Activated CD8-positive, alpha-beta T cell treated with anti-CD3 and anti-CD28 coated beads, Interleukin-2, amount 10 ng/mL, durations not matched to agents 7 days and 5 days (primary cell): ENCODE data around the gene CERS6. TPM values are rescaled to one million over a fixed set of nuclear protein-coding genes. Genes with fewer than 3 reads are reported as not detected.

Experiments used
- ATAC-seq: fragments of 150-1000 bp; cut with Tn5 transposase; one replicate; pipeline ENCODE4 v1.10.0; 2021; ENCODE audit warnings: moderate library complexity
- CTCF ChIA-PET: fragments of 350-600 bp; sonication (Branson Sonifier 250); formaldehyde crosslinking; loops from one replicate; lab custom pipeline; 2021; ENCODE audit warnings: antibody characterized with exemption; lab: Charles Lee
- POLR2A ChIA-PET: fragments of 350-600 bp; sonication (Branson Sonifier 250); formaldehyde crosslinking; loops from one replicate; lab custom pipeline; 2021; ENCODE audit warnings: antibody characterized with exemption; lab: Charles Lee
- DNase-seq: peaks from one replicate; pipeline ENCODE4 v3.0.0-alpha.2; 2020
- H3K27ac Mint-ChIP-seq: one replicate; pipeline ENCODE4 v1.8.0; 2021; ENCODE audit warnings: mild to moderate bottlenecking, mixed read lengths
- H3K27me3 Mint-ChIP-seq: one replicate; pipeline ENCODE4 v1.8.0; 2021; ENCODE audit warnings: low read depth, mixed read lengths
- H3K36me3 Mint-ChIP-seq: one replicate; pipeline ENCODE4 v1.8.0; 2021; ENCODE audit warnings: low read depth, mixed read lengths
- H3K4me1 Mint-ChIP-seq: one replicate; pipeline ENCODE4 v1.8.0; 2021; ENCODE audit warnings: low read depth, mixed read lengths
- H3K4me3 Mint-ChIP-seq: one replicate; pipeline ENCODE4 v1.8.0; 2021; ENCODE audit warnings: mild to moderate bottlenecking, mixed read lengths
- H3K9me3 Mint-ChIP-seq: one replicate; pipeline ENCODE4 v1.8.0; 2022; ENCODE audit warnings: mixed read lengths; ENCODE audit not compliant: insufficient read depth
- total RNA-seq, 2 experiments: library from RNA; stranded (reverse); gene quantifications; one replicate each; pipeline ENCODE4 v1.2.3, GENCODE V29; 2021

The CERS6 gene
- total RNA-seq, 2 experiments from 2014 or later = 13.1 to 14.5 TPM

- POLR2A ChIA-PET = interaction anchor here (0.5 kb wide), 1 partner anchor 40 kb away, joined by 3 read pairs; no protein-coding TSS in a partner anchor
- H3K36me3 Mint-ChIP-seq = no peaks in the 10 kb centered on the region
- H3K4me1 Mint-ChIP-seq = peaks cover 4% of the 10 kb centered on the region
- DNase-seq (no peak), ATAC-seq (no peak)
- H3K4me3 Mint-ChIP-seq = no peak overlapping the region
- H3K9me3 Mint-ChIP-seq = no peaks in the 10 kb centered on the region
- no peak overlapping the region for H3K27ac Mint-ChIP-seq
- CTCF ChIA-PET = interaction anchor here (0.7 to 6.3 kb wide), 10 partner anchors 9 to 656 kb away, joined by 3 to 50 read pairs (median 4); partner anchors contain the start of gene LRP2
- no peaks in the 10 kb centered on the region for H3K27me3 Mint-ChIP-seq
These were observed 249.7 kb downstream of the CERS6 start for GRCh38 chr2:168705534-168706470.

DNA sequence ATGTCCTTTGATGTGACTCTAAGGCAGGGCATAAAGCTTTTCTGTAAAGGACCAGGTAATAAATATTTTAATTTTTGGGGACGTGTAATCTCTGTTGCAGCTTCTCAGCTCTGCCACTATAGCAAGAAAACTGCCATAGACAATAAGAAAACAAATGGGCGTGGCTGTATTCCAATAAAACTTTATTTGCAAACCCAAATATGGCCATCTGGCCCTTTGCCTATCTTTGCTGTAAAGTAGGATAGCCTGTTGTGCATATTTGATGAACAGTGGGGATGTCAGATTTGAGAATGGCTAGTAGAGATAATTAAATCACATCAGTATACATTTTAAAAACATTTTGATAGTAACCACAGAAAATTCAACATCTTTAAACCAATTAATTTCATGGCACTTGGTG lies 250.7 kb downstream of the CERS6 start:
- POLR2A ChIA-PET = no interaction called here
- no peak for ATAC-seq
- H3K9me3 Mint-ChIP-seq = no peaks in the 10 kb centered on the region
- H3K27me3 Mint-ChIP-seq = no peaks in the 10 kb centered on the region
- no peak overlapping the region for H3K4me3 Mint-ChIP-seq
- CTCF ChIA-PET = interaction anchor here (0.9 to 6.3 kb wide), 8 partner anchors 11 to 655 kb away, joined by 3 to 50 read pairs (median 4); partner anchors contain the start of gene LRP2
- no peaks in the 10 kb centered on the region for H3K36me3 Mint-ChIP-seq
- peaks cover 4% of the 10 kb centered on the region for H3K4me1 Mint-ChIP-seq
- H3K27ac Mint-ChIP-seq = no peak overlapping the region
- DNase-seq = no peak

GRCh38 chr2:168708080-168708479 lies 252.0 kb downstream of the CERS6 start:
- Mint-ChIP-seq H3K4me3 (no peak overlapping the region), H3K27me3 (no peaks in the 10 kb centered on the region), H3K9me3 (no peaks in the 10 kb centered on the region), H3K36me3 (no peaks in the 10 kb centered on the region), H3K27ac (no peak overlapping the region), H3K4me1 (peaks cover 4% of the 10 kb centered on the region)
- ATAC-seq (no peak), DNase-seq (no peak)
- ChIA-PET CTCF (interaction anchor here (1.7 to 6.3 kb wide), 2 partner anchors 11 to 362 kb away, joined by 4 to 50 read pairs; no protein-coding TSS in a partner anchor), POLR2A (interaction anchor here (0.7 kb wide), 1 partner anchor 213 kb away, joined by 3 read pairs; no protein-coding TSS in a partner anchor)

DNA sequence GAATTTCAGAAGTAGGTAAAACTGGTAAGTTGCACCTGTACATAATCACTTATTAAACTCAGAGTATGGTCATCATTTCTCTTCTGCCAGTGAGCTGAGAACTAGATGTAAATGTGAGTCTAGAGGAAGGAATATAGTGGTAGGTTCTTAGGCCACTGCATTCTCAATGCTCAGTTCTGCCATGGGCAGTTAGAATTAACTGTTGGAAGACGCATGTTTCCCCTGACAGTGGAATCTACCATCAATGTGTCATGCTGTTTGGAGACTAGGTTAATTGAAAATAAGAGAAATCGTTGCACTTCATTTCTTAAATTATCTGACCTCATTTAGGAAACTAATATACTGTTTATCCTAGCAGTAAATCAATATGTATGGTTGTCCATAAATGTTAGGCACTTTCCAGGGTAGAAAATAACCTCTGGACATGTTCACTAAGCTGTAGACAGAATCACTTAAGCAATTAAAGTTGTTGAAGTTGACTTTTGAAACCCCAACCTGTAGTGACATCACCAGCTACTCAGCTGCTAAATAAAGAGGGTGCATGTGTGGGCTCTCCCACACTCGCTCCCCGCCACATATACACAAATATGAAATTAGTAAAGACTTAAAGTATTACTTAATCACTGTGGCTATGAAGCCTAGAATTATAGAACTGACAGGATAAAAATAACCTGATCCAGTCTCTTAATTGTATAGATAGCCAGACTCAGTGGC lies 254.8 kb downstream of the CERS6 start:
- Mint-ChIP-seq H3K27ac (no peak overlapping the region), H3K36me3 (no peaks in the 10 kb centered on the region), H3K4me3 (no peak overlapping the region), H3K27me3 (no peaks in the 10 kb centered on the region), H3K9me3 (no peaks in the 10 kb centered on the region), H3K4me1 (no peaks in the 10 kb centered on the region)
- POLR2A ChIA-PET = no interaction called here
- DNase-seq = no peak
- ATAC-seq = no peak
- CTCF ChIA-PET = interaction anchor here (1.6 to 1.7 kb wide), 2 partner anchors 25 to 364 kb away, joined by 3 to 6 read pairs; no protein-coding TSS in a partner anchor

- Mint-ChIP-seq H3K9me3 (no peaks in the 10 kb centered on the region), H3K36me3 (no peaks in the 10 kb centered on the region), H3K4me1 (peaks cover under 1% of the 10 kb centered on the region), H3K27me3 (no peaks in the 10 kb centered on the region), H3K27ac (no peak overlapping the region), H3K4me3 (no peak overlapping the region)
- DNase-seq (no peak), ATAC-seq (no peak)
- ChIA-PET CTCF (interaction anchor here (1.7 kb wide), 1 partner anchor 26 kb away, joined by 3 read pairs; no protein-coding TSS in a partner anchor), POLR2A (no interaction called here)
These were observed 256.0 kb downstream of the CERS6 start for GRCh38 chr2:168712053-168712452.

- Mint-ChIP-seq H3K27me3 (no peaks in the 10 kb centered on the region), H3K36me3 (peaks cover 2% of the 10 kb centered on the region), H3K27ac (no peak overlapping the region), H3K4me3 (no peak overlapping the region), H3K4me1 (peaks cover 13% of the 10 kb centered on the region), H3K9me3 (no peaks in the 10 kb centered on the region)
- POLR2A ChIA-PET = no interaction called here
- DNase-seq (no peak), ATAC-seq (no peak)
- CTCF ChIA-PET = no interaction called here
These were observed 257.3 kb downstream of the CERS6 start for GRCh38 chr2:168713325-168713724.

GRCh38 chr2:168715849-168716248 lies 259.8 kb downstream of the CERS6 start:
- POLR2A ChIA-PET = no interaction called here
- Mint-ChIP-seq H3K27me3 (no peaks in the 10 kb centered on the region), H3K4me1 (peaks cover 20% of the 10 kb centered on the region), H3K9me3 (no peaks in the 10 kb centered on the region), H3K4me3 (no peak overlapping the region), H3K36me3 (peaks cover 11% of the 10 kb centered on the region), H3K27ac (no peak overlapping the region)
- CTCF ChIA-PET = interaction anchor here (1.2 kb wide), 1 partner anchor 368 kb away, joined by 6 read pairs; no protein-coding TSS in a partner anchor
- no peak for DNase-seq
- ATAC-seq = no peak

DNA sequence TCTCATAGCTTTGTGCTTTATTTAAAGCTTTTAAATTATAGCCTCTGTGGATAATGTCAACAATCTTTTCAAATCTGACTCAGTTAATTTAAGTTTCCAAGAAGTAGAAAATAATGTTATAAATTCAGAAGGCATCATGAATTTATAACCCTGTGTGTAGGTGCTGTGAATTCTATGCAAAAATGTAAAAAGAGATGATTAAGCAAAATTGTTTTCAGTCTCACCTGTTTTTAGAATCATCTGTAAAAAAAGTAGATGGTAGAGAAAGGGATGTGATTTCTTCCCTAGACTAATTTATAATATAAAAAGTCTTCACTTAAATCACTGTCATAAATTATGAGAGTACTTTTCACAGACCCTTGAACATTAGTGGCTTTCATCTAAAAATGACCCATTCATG lies 260.8 kb downstream of the CERS6 start:
- ChIA-PET CTCF (interaction anchor here (1.2 kb wide), 1 partner anchor 369 kb away, joined by 6 read pairs; no protein-coding TSS in a partner anchor), POLR2A (no interaction called here)
- Mint-ChIP-seq H3K4me3 (no peak overlapping the region), H3K27ac (no peak overlapping the region), H3K27me3 (no peaks in the 10 kb centered on the region), H3K36me3 (peaks cover 11% of the 10 kb centered on the region), H3K4me1 (peaks cover 20% of the 10 kb centered on the region), H3K9me3 (no peaks in the 10 kb centered on the region)
- DNase-seq (no peak), ATAC-seq (no peak)

DNA sequence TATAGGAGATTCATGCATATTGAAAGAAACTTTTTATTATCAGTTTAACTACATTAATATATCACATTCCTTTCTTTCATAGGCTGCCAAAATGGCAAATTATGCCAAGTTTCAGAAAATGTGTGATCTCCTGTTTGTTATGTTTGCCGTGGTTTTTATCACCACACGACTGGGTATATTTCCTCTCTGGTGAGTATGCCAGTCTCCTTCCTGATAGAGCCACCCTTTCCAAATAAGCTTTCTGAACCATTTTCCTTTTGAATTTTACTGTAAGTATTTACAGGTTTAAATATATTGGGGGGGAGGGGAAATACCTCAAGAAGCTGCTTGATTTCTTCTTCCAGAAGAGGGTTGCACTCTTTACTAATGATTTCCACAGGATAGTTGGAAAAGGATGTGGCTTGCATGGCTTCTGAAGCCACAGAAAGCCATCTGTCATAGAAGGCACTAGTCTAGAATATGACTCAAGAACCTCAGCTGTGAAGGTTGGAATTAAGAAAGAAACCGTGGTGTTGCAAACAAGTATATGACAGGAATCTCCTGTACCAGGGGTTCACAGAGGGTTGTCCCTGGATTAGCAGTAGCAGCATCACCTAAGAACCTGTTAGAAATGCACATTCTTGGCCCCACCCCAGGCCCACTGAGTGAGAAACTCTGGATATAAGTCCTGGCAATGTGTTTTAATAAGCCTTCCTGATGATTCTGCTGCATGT lies 261.9 kb downstream of the CERS6 start:
- Mint-ChIP-seq H3K27ac (peak overlapping the region; percentile 61), H3K36me3 (peaks cover 11% of the 10 kb centered on the region), H3K4me1 (peaks cover 20% of the 10 kb centered on the region), H3K4me3 (no peak overlapping the region), H3K9me3 (no peaks in the 10 kb centered on the region), H3K27me3 (no peaks in the 10 kb centered on the region)
- DNase-seq (peak; percentile 28), ATAC-seq (peak; percentile 68)
- ChIA-PET CTCF (interaction anchor here (0.6 to 1.3 kb wide), 7 partner anchors 11 to 371 kb away, joined by 3 to 4 read pairs (median 3); partner anchors contain the start of gene NOSTRIN), POLR2A (no interaction called here)

DNA sequence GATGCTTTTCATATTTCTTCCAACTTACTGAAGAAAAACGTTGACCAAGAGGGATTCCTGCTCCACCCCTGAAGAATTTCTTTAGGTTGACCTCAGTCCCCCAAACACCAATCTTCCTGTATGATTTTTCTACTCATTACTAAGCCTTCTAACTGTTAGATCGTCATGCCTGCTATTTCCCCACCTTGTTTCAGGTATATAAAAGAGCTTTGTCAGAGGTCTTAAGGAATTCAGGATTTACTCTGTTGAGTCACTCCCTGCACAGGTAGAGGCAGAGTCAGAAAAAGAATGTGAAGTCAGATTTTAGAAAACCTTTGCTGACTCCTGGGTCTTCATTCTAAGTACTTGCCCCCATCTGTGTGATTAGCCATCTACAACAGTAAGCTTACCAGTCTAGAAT lies 262.6 kb downstream of the CERS6 start:
- Mint-ChIP-seq H3K9me3 (no peaks in the 10 kb centered on the region), H3K4me3 (no peak overlapping the region), H3K27ac (no peak overlapping the region), H3K4me1 (peaks cover 20% of the 10 kb centered on the region), H3K36me3 (peaks cover 14% of the 10 kb centered on the region), H3K27me3 (no peaks in the 10 kb centered on the region)
- CTCF ChIA-PET = interaction anchor here (0.6 to 1.3 kb wide), 6 partner anchors 13 to 372 kb away, joined by 3 to 4 read pairs (median 3); partner anchors contain the start of gene NOSTRIN
- DNase-seq (no peak), ATAC-seq (no peak)
- POLR2A ChIA-PET = no interaction called here

DNA sequence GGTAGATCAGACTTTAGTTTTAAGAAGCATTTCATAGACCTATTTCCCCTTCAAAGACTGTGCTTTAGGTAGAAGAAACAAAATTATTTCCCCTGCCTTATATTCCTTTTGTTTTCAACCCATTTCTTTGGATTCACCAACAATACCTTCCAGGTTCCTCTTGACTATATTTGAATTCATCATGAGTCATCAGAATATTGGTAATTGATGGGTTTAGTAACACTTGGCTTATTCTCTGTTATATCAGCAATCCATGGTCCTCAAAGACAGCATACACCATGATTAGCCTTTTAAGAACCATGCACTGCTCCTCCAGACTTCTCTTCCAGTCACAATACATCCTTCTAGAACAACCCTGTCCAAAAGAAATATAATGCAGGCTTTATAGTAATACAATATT lies 263.4 kb downstream of the CERS6 start:
- CTCF ChIA-PET = interaction anchor here (1.3 kb wide), 1 partner anchor 373 kb away, joined by 4 read pairs; no protein-coding TSS in a partner anchor
- H3K27me3 Mint-ChIP-seq = no peaks in the 10 kb centered on the region
- no peaks in the 10 kb centered on the region for H3K9me3 Mint-ChIP-seq
- H3K4me3 Mint-ChIP-seq = no peak overlapping the region
- H3K4me1 Mint-ChIP-seq = peaks cover 20% of the 10 kb centered on the region
- DNase-seq (no peak), ATAC-seq (no peak)
- H3K27ac Mint-ChIP-seq = no peak overlapping the region
- peaks cover 19% of the 10 kb centered on the region for H3K36me3 Mint-ChIP-seq
- POLR2A ChIA-PET = no interaction called here
